Activated CD8-positive, alpha-beta memory T cell treated with anti-CD3 and anti-CD28 coated beads for 36 hours (primary cell): Measurements from ENCODE around the gene RTTN. TPM values are rescaled to one million over a fixed set of nuclear protein-coding genes. Genes with fewer than 3 reads are reported as not detected.
"Not testable (repeated sequence)": the region's sequence is repeated elsewhere in the genome, so short reads cannot be mapped to it uniquely, and the experiment has no call there.

Source experiments
- CTCF ChIA-PET: fragments of 350-600 bp; sonication (Branson Sonifier 250); formaldehyde crosslinking; loops from one replicate; lab custom pipeline; 2021; ENCODE audit warnings: antibody characterized with exemption; lab: Charles Lee
- POLR2A ChIA-PET: fragments of 350-600 bp; sonication (Branson Sonifier 250); formaldehyde crosslinking; loops from one replicate; lab custom pipeline; 2021; ENCODE audit warnings: antibody characterized with exemption; lab: Charles Lee
- total RNA-seq, 2 experiments: library from RNA; stranded (reverse); gene quantifications; one replicate each; pipeline ENCODE4 v1.2.3, GENCODE V29; 2021

Gene RTTN
- total RNA-seq, 2 experiments from 2014 or later = 24.8 to 25.2 TPM

DNA sequence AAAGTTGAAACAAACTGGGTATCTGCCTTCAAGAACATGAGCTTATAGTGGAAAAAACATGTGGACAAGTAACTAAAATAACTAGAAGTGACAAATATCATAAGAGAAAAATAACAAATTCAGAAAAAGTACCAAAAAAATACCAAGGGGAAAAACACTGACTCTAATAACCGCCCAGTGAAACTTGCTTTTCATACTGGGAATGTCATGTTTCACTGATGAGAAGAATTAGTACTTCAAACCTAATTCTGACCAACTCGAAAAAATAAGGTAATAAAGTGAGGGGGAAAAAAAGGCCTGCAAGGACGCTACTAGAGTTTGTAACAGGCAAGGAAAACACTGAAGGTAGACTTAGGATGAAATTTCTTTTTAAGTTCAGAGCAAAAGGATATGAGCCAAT lies 83.6 kb downstream of the RTTN start:
- ChIA-PET POLR2A (no interaction called here), CTCF (no interaction called here)

GRCh38 chr18:70116949-70117348 lies 88.5 kb downstream of the RTTN start:
- ChIA-PET CTCF (no interaction called here), POLR2A (no interaction called here)

DNA sequence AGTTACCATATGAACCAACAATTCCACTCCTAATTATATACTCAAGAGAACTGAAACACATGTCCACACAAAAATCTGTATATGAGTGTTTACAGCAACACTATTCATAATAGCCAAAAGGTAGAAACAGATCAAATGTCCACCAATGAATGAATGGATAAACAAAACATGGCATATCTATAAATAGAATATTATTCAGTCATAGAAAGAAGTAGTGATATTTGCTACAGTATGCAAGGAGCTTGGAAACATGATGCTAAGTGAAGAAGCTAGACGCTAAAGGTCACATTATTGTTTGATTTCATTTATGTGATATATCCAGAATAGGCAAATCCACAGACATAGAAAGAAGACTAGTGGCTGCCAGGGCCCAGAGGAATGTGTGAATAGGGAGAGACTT lies 92.0 kb downstream of the RTTN start:
- CTCF ChIA-PET = no interaction called here
- POLR2A ChIA-PET = no interaction called here

DNA sequence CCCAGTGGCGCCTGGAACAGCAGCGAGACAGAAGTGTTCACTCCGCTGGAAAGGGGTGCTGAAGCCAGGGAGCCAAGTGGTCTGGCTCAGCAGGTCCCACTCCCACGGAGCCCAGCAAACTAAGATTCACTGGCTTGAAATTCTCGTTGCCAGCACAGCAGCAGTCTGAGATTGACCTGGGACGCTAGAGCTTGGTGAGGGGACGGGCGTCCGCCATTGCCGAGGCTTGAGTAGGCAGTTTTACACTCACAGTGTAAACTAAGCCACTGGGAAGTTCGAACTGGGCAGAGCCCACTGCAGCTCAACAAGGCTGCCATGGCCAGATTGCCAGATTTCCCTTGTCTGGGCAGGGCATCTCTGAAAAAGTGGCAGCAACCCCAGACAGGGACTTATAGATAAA lies 94.8 kb downstream of the RTTN start:
- POLR2A ChIA-PET = no interaction called here
- CTCF ChIA-PET = no interaction called here

- ChIA-PET CTCF (no interaction called here), POLR2A (no interaction called here)
Measured at GRCh38 chr18:70107091-70107490, 98.4 kb downstream of the RTTN start.

GRCh38 chr18:70102854-70103253 lies 102.6 kb downstream of the RTTN start:
- POLR2A ChIA-PET, CTCF ChIA-PET: not testable (repeated sequence)

GRCh38 chr18:70089858-70090257 lies 115.6 kb downstream of the RTTN start:
- ChIA-PET POLR2A (no interaction called here), CTCF (no interaction called here)

DNA sequence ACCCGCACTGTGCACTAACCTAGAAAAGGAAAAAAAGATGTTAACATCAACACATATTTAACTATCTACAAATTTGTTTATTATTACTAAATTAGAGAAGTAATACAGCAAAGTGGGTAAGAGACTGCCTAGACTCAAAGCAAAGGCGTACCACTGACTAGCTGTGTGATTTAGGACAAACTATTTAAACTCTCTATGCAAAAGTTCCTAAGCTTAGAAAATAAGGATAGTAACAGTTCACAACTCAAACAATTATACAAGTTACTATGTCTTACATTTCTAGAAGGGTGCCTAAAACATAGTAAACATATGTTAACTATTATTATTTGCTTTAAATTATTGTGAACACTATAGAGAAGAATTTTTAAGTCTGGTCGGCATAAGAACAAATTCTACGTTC lies 119.4 kb downstream of the RTTN start:
- POLR2A ChIA-PET = no interaction called here
- CTCF ChIA-PET = interaction anchor here (1.6 kb wide), 1 partner anchor 11 kb away, joined by 3 read pairs; no protein-coding TSS in a partner anchor

GRCh38 chr18:70085641-70086040 lies 119.8 kb downstream of the RTTN start:
- ChIA-PET CTCF (interaction anchor here (1.6 kb wide), 1 partner anchor 11 kb away, joined by 3 read pairs; no protein-coding TSS in a partner anchor), POLR2A (no interaction called here)

- ChIA-PET POLR2A (no interaction called here), CTCF (no interaction called here)
Measured at GRCh38 chr18:70082430-70082829, 123.1 kb downstream of the RTTN start.

DNA sequence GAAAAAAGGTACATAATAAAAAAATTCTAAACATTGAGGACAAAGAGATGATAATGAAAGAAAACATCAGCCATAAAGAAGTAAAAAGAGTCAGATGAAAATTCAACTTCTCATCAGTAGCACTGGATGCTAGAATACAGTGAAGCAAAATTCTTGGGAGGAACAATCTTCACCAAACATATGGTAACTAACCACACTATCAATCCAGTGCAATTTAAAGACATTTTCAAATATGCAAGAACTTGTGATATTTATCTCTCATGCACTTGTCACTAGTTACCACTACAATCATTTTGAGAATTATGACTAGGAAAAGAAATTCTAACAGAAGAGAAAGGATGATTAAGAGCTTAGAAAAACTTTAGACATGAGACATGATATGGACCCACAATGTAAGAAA lies 127.4 kb downstream of the RTTN start:
- POLR2A ChIA-PET = no interaction called here
- CTCF ChIA-PET = no interaction called here

- ChIA-PET POLR2A (no interaction called here), CTCF (no interaction called here)
Measured at GRCh38 chr18:70075906-70076305, 129.6 kb downstream of the RTTN start.

DNA sequence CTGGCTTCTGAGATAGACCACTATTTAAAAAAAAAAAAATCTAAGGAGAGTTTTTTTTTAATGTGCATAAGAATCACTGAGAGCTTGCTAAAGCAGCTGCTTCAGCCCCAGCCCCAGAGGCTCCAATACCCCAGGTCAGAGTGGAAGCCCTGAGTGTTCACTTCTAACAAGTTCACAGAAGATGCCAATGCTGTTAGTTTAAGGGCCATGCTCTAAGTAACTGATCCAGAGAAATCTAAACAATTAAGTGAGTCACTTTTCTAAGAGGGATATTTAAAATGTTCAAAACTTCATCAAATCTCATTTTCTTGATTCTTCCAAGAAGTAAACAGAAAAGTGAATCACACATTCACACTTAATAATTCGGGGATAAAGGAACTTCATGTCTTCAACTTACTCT lies 131.4 kb downstream of the RTTN start:
- POLR2A ChIA-PET = no interaction called here

DNA sequence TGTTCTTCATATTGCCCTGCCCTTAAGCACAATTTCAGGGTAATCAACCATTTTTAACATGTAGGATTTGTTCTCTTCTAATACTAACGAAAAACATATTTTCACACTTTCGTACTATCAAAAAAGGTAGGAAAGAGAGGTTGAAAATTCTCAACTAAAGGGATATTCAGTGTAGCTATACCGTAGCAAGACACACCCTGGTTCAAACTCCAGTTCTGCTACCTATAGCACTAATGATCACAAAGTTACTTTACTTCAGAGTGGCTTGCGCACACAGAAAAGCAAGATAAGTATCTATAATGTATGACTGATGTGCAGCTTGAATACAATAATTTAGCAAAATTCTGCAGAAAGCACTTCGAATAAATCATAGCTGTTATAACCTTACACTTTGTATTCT lies 132.1 kb downstream of the RTTN start:
- POLR2A ChIA-PET = no interaction called here
- CTCF ChIA-PET = no interaction called here

More for the DNA sequence above, 131.4 kb downstream of the RTTN start:
- CTCF ChIA-PET = no interaction called here

GRCh38 chr18:70072678-70073077 lies 132.8 kb downstream of the RTTN start:
- ChIA-PET POLR2A (no interaction called here), CTCF (no interaction called here)

DNA sequence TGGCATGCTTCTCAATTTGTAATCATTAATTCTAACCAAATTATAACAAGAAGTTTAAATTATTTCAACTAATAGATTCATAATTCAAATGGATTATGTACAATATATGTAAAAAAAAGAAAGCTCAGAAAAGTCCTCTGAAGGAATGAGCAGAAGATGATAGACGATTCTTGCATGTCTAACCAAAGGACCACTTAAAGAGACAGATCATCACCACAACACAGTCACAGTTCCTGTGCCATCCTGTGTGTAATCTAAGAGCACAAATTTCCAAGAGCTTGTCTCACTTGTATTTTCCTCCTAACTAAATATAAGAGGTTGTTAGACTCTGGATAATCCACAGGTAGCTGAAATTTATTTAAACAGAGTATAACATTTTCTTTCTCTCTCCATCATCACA lies 135.5 kb downstream of the RTTN start:
- ChIA-PET CTCF (no interaction called here), POLR2A (interaction anchor here (0.9 kb wide), 1 partner anchor 10 kb away, joined by 3 read pairs; no protein-coding TSS in a partner anchor)

DNA sequence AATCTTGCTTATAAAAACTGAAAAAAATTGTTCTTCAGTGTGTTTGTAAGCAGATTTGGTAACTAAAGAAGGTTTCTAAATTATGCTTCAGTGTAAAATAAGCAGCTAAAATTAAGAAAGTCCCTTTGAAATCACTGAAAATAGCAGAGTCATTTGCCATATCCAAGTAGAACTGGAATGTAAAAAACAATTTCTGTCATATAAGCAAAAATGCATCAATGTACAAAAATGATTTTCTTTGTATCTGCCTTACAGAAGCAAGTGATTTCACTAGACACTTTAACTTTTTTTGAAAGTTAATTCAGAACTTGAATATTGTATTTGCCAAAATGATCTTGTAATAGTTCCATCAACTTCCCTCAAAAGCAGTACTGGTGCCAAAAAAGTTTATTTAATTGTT lies 136.1 kb downstream of the RTTN start:
- POLR2A ChIA-PET = interaction anchor here (0.6 kb wide), 1 partner anchor 118 kb away, joined by 3 read pairs; no protein-coding TSS in a partner anchor
- CTCF ChIA-PET = no interaction called here

GRCh38 chr18:70068981-70069380 lies 136.5 kb downstream of the RTTN start:
- CTCF ChIA-PET = no interaction called here
- POLR2A ChIA-PET = interaction anchor here (0.6 kb wide), 1 partner anchor 118 kb away, joined by 3 read pairs; no protein-coding TSS in a partner anchor

DNA sequence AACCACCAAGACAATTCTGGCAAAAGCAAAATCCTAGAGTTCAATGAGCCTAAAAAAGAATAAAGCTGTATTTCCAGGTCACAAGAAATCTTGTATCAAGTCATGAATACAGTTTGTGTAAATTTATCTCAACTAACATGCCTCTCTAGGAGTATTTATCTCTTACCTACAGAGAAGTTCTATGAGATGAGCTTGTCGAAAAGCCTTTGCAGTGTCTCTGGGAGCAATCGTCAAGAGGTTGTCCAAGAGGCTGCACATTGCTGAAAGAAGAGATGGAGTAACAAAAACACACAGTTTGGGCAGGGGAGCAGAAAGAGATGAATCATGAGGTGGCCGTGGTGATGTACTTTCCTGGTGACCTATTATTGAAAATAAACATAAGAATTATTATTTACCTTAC lies 145.8 kb downstream of the RTTN start:
- POLR2A ChIA-PET = no interaction called here
- CTCF ChIA-PET = no interaction called here

- ChIA-PET POLR2A (no interaction called here), CTCF (no interaction called here)
Measured at GRCh38 chr18:70058916-70059315, 146.6 kb downstream of the RTTN start.

DNA sequence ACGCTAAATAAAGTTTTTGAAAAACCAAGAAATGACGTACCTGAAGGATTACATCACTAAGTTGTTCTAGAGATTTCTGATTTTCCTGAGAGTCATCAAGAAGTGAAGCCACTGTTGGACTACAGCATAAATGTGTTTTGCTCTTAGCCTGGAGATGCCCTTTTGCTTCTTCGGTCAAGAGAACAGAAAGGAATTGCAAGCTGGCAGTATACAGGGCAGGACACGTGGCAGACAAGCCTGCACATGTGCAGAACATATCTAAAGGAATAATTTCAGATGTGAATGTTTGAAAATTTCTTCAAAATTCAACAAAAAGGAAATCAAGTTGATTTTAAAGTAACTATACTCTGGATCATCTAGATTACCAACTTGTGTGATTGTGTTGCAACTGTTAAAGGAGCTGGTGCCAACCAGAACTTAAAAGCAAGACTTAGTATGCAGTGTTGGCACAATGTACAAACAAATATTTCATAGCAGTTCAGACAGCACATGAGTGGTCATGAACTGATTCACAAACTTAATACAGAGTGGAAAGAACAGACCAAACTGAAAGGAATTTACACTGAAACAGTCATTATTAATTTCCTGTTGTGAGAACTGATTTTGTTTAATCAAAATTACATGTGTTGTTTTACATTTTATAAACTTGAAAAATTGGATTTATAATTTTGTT lies 157.4 kb downstream of the RTTN start:
- CTCF ChIA-PET = no interaction called here
- POLR2A ChIA-PET = no interaction called here

DNA sequence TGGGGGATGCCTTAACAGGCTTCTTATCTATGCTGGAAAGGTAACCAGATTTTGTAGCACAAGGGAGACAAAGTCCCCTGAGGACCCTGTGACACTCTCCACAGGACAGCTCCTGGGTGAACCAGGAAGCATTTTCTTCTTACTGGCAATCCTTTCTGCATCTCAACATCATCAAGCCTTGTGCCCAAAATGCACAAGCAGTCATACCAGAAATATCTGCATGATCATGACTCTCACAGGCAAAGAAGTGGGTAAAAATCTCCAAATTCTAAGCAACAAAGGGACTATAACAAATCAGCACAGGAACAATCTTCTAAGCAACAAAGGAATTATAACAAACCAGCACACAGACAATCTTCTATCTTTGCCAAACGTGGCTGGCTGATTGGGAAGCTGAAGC lies 158.7 kb downstream of the RTTN start:
- ChIA-PET CTCF (no interaction called here), POLR2A (no interaction called here)
